Karpas-422 (cell line): ENCODE results near the gene GLS. TPM values are rescaled to one million over a fixed set of nuclear protein-coding genes. Genes with fewer than 3 reads are reported as not detected.

Experiments
- DNase-seq: peaks from one replicate; pipeline ENCODE4 v3.0.0-alpha.2; 2015
- H2AFZ ChIP-seq: fragments of 200-600 bp; sonication (generic); 2 replicates; pipeline ENCODE4 v1.6.1; 2014; ENCODE audit warnings: antibody characterized with exemption, low read length, mixed read lengths
- H3K27ac ChIP-seq: fragments of 200-600 bp; sonication (generic); 2 replicates; pipeline ENCODE4 v1.5.1; 2014; ENCODE audit warnings: mild to moderate bottlenecking, low read length, moderate library complexity
- H3K27me3 ChIP-seq: fragments of 200-600 bp; sonication (generic); 2 replicates; pipeline ENCODE4 v1.6.1; 2014; ENCODE audit warnings: low read length, mixed read lengths
- H3K36me3 ChIP-seq: fragments of 200-600 bp; sonication (generic); 2 replicates; pipeline ENCODE4 v1.6.1; 2014; ENCODE audit warnings: low read length, mixed read lengths; ENCODE audit not compliant: insufficient read depth
- H3K4me1 ChIP-seq: fragments of 200-600 bp; sonication (generic); 2 replicates; pipeline ENCODE4 v1.6.1; 2014; ENCODE audit warnings: mild to moderate bottlenecking, low read length, mixed read lengths
- H3K4me2 ChIP-seq: fragments of 200-600 bp; sonication (generic); 2 replicates; pipeline ENCODE4 v1.6.1; 2014; ENCODE audit warnings: low read length, low read depth, mild to moderate bottlenecking; ENCODE audit not compliant: poor library complexity, severe bottlenecking
- H3K4me3 ChIP-seq: fragments of 200-600 bp; sonication (generic); 2 replicates; pipeline ENCODE4 v1.5.1; 2014; ENCODE audit warnings: mild to moderate bottlenecking, antibody characterized with exemption, low read length, mixed read lengths
- H3K79me2 ChIP-seq: fragments of 200-600 bp; sonication (generic); 2 replicates; pipeline ENCODE4 v1.6.1; 2014; ENCODE audit warnings: mild to moderate bottlenecking, low read length, mixed read lengths
- H3K9ac ChIP-seq: fragments of 200-600 bp; sonication (generic); 2 replicates; pipeline ENCODE4 v1.6.0; 2014; ENCODE audit warnings: low read length
- H3K9me2 ChIP-seq: fragments of 200-600 bp; sonication (generic), shearing (Covaris generic); replicated peaks from 2 replicates; pipeline ENCODE4 v1.6.0; 2014; ENCODE audit warnings: mild to moderate bottlenecking, low read length, moderate library complexity; ENCODE audit not compliant: insufficient read depth
- H3K9me3 ChIP-seq: fragments of 300-700, 200-600 bp; sonication (generic); 2 replicates; pipeline ENCODE4 v1.6.1; 2014; ENCODE audit warnings: low read length, mixed read lengths
- H4K20me1 ChIP-seq: fragments of 200-600 bp; sonication (generic); 2 replicates; pipeline ENCODE4 v1.6.1; 2014; ENCODE audit warnings: mild to moderate bottlenecking, antibody characterized with exemption, low read length, low read depth; ENCODE audit not compliant: insufficient read depth
- total RNA-seq: library from RNA; depleted of rRNA; stranded (reverse); fragments of >200 nt; shearing (Covaris generic); gene quantifications from 2 replicates; pipeline ENCODE4 v1.2.3, GENCODE V29; 2014; ENCODE audit warnings: low replicate concordance

GLS gene
- total RNA-seq, 1 experiment from 2014 or later = 283 TPM

DNA sequence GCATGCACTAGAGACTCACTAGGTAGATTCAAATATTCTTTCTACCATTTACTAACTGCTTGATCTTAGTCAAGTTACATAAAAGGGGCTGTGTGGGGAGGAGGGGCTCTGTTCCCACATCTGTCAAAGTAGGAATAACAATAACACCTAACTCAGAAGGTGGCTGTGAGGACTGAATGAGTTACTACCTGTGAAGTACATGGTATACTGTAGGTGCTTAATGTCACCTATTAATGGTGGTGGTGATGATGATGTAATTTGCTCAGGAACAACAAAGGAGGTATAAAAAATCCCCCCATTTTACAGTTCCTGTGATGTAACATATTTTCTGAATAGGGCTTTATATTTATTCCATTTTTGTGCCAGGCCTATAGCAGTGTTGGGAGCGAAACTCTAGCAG, 92.6 kb downstream of the GLS start:
- Histone ChIP-seq H3K27ac (no peak overlapping the region), H3K36me3 (peaks cover 55% of the 10 kb centered on the region), H3K4me1 (no peaks in the 10 kb centered on the region), H3K9me3 (no peaks in the 10 kb centered on the region), H3K4me2 (no peak overlapping the region), H4K20me1 (no peaks in the 10 kb centered on the region), H3K79me2 (no peaks in the 10 kb centered on the region), H3K9ac (no peak overlapping the region), H2AFZ (no peak overlapping the region), H3K4me3 (no peak overlapping the region), H3K9me2 (no peaks in the 10 kb centered on the region), H3K27me3 (no peaks in the 10 kb centered on the region)
- no peak for DNase-seq

DNA sequence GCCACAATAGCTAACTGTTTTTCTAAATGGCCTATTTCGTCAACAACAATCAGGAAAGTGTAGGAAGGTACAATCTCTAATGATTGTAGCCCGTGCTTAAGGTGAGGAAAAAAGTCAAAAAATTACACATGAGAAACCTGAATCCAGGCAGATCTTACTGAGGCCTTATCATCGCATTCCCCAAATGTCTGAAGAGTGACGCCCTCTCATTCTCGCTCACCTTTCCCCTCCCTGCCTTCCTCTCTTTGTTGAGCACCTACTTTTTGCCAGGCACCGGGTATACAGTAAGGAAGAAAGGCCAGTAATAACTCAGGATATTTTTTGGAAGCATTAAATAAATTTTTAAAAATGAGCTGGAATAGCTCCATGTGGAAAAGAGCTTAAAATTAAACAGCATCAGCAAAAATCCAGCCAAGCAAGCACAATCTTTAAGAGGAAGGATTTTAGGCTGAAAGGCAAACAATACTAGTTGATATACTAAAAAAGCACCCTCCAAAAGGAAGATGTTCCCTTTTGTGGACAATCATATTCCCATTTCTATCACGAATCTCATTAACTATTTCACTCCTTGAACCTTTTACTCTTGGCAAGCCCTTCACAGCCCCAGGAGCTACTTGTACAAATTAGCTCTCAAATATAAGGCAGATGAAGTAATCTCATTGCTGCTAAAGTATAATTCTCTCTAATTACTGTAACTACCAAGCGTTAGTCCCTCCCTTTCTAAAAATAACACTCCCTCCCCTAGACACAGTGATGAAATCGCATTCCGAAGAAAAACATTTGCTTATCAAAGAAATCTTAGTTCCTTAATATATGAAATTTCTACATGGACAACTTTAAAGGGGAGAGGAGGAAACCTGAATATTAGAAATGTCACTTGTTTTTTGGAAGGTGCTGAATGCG, 93.4 kb downstream of the GLS start:
- Histone ChIP-seq H3K27ac (no peak overlapping the region), H4K20me1 (no peaks in the 10 kb centered on the region), H3K4me2 (no peak overlapping the region)

DNA sequence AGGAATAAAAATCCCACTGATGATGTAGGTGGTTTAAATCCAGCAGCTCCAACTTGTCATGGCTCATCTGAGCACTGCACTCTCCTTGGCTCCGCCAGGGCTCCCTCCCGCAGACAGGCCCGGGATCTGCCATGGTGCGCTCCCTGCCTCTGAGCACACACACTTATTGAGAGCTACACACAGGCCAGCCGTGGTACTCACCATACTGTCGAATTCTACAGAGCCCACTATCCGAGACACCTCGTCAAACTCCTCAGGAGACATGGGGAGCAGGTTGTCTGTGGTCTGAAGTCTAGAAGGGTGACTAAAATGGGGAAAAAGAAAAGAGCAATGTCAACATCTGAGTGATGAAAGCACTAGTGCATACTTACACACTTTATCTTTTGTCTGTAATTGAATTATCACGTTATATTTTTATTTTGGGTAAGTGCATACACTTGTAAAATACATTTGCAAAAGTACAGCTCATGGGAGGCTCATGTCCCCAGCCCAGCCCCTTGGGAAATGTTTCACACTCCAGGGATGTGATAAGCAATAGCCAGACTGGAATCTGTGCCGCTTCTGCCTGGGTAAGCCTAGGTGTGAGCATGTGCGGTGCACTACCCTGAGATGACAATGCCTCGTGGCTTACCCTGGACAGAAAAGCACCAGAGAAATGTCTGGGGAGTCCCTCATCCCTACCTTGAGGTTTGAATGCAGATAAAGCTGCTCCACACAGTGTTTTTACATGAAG, 94.2 kb downstream of the GLS start:
- H3K79me2 ChIP-seq = no peaks in the 10 kb centered on the region
- no peaks in the 10 kb centered on the region for H3K9me3 ChIP-seq
- H3K9me2 ChIP-seq = no peaks in the 10 kb centered on the region
- H3K36me3 ChIP-seq = peaks cover 55% of the 10 kb centered on the region
- no peak for DNase-seq
- no peaks in the 10 kb centered on the region for H3K27me3 ChIP-seq
- no peak overlapping the region for H3K4me2 ChIP-seq
- no peaks in the 10 kb centered on the region for H4K20me1 ChIP-seq
- H2AFZ ChIP-seq = no peak overlapping the region
- no peak overlapping the region for H3K9ac ChIP-seq
- no peaks in the 10 kb centered on the region for H3K4me1 ChIP-seq
- H3K27ac ChIP-seq = no peak overlapping the region
- no peak overlapping the region for H3K4me3 ChIP-seq

More for the DNA sequence above, 93.4 kb downstream of the GLS start:
- no peaks in the 10 kb centered on the region for H3K27me3 ChIP-seq
- H3K4me3 ChIP-seq = no peak overlapping the region
- H3K36me3 ChIP-seq = peaks cover 56% of the 10 kb centered on the region
- H3K4me1 ChIP-seq = no peaks in the 10 kb centered on the region
- no peaks in the 10 kb centered on the region for H3K9me3 ChIP-seq
- H3K9ac ChIP-seq = no peak overlapping the region
- no peak overlapping the region for H2AFZ ChIP-seq
- DNase-seq = no peak
- no peaks in the 10 kb centered on the region for H3K9me2 ChIP-seq
- H3K79me2 ChIP-seq = no peaks in the 10 kb centered on the region

DNA sequence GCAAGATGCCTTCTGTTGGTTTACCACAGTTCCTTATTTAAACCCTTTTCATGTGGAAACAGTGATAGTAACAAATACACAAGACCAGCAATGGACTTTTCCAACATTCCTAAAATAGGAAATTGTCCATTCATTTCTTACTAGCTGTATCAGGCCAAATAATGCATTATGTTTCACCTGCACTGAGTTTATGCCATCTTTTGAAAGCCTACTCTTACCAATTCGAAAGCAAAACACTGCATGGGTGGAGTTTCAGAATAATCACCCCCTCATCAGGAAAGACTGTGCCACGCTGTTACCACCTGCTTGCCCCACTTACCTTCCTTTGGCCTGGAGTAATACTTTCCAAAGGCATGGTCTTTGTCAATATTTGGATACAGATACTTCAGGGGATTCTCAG, 95.9 kb downstream of the GLS start:
- no peaks in the 10 kb centered on the region for H3K4me1 ChIP-seq
- no peak overlapping the region for H3K9ac ChIP-seq
- no peak overlapping the region for H2AFZ ChIP-seq
- H3K79me2 ChIP-seq = no peaks in the 10 kb centered on the region
- no peak overlapping the region for H3K4me2 ChIP-seq
- no peaks in the 10 kb centered on the region for H4K20me1 ChIP-seq
- no peaks in the 10 kb centered on the region for H3K27me3 ChIP-seq
- H3K4me3 ChIP-seq = no peak overlapping the region
- no peaks in the 10 kb centered on the region for H3K9me2 ChIP-seq
- DNase-seq = no peak
- no peak overlapping the region for H3K27ac ChIP-seq
- H3K36me3 ChIP-seq = peaks cover 54% of the 10 kb centered on the region; the same call in 1 of the 2 replicates
- no peaks in the 10 kb centered on the region for H3K9me3 ChIP-seq

DNA sequence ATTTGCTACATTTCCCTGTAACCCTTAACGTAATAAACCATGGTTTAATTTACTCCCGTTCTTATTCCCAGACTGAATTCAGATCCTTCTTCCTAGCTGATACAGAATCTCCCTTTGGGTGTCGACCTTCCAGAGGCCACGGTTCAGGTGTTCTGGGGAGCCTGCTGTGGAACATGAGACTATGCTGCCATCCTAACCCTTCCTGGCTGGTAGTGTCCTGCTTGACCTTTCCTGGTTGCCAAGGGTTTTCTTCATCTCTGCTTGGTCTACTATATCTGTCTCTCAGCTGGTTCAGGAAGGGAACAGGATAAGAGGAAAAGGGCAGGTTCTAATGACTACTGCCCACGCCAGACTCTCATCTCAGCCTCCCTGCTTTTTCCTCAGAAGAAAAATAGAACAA, 96.9 kb downstream of the GLS start:
- H3K4me3 ChIP-seq = no peak overlapping the region
- no peak overlapping the region for H3K4me2 ChIP-seq
- no peaks in the 10 kb centered on the region for H3K9me3 ChIP-seq
- H3K4me1 ChIP-seq = no peaks in the 10 kb centered on the region
- H3K27ac ChIP-seq = no peak overlapping the region
- no peak for DNase-seq
- H3K27me3 ChIP-seq = no peaks in the 10 kb centered on the region
- no peaks in the 10 kb centered on the region for H4K20me1 ChIP-seq
- peaks cover 60% of the 10 kb centered on the region; the same call in 1 of the 2 replicates for H3K36me3 ChIP-seq
- H3K9ac ChIP-seq = no peak overlapping the region
- H2AFZ ChIP-seq = no peak overlapping the region
- H3K79me2 ChIP-seq = no peaks in the 10 kb centered on the region
- H3K9me2 ChIP-seq = no peaks in the 10 kb centered on the region

DNA sequence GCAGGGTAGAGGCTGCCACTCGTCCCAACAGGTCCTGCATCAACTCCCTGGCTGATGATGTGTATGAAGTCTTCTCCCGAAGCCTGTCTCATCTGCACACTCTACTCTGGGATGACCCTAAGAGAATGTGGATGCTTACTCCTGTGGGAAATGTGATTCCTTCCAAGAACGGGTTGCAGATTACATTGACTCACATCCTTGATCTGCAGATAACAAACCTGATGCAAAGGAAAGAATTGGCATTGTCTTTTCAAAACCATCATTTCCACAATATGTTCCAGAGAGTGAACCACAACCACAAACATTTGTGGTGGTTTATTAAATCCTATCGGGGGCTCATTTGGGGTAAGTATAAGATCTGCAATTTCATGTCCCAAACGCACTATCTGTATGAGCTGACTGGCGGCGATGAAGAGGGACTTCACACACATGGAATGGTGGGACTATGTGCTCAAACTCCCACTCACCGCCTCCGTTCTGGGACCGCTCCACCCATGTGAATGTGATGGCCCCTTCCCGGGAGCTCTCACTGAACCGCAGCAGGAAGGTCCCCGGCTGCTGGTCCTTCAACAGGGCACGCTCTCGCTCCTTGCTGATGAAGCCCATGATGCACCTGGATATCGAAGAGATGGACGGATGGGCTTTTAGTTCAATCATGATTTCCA, 97.9 kb downstream of the GLS start:
- H3K27me3 ChIP-seq = no peaks in the 10 kb centered on the region
- no peaks in the 10 kb centered on the region for H4K20me1 ChIP-seq
- no peak overlapping the region for H3K27ac ChIP-seq
- H3K9ac ChIP-seq = no peak overlapping the region
- peaks cover 57% of the 10 kb centered on the region; the same call in 1 of the 2 replicates for H3K36me3 ChIP-seq
- H2AFZ ChIP-seq = no peak overlapping the region
- no peak for DNase-seq
- H3K4me2 ChIP-seq = no peak overlapping the region
- H3K4me1 ChIP-seq = no peaks in the 10 kb centered on the region
- H3K9me3 ChIP-seq = no peaks in the 10 kb centered on the region
- H3K4me3 ChIP-seq = no peak overlapping the region
- H3K9me2 ChIP-seq = no peaks in the 10 kb centered on the region
- H3K79me2 ChIP-seq = no peaks in the 10 kb centered on the region

DNA sequence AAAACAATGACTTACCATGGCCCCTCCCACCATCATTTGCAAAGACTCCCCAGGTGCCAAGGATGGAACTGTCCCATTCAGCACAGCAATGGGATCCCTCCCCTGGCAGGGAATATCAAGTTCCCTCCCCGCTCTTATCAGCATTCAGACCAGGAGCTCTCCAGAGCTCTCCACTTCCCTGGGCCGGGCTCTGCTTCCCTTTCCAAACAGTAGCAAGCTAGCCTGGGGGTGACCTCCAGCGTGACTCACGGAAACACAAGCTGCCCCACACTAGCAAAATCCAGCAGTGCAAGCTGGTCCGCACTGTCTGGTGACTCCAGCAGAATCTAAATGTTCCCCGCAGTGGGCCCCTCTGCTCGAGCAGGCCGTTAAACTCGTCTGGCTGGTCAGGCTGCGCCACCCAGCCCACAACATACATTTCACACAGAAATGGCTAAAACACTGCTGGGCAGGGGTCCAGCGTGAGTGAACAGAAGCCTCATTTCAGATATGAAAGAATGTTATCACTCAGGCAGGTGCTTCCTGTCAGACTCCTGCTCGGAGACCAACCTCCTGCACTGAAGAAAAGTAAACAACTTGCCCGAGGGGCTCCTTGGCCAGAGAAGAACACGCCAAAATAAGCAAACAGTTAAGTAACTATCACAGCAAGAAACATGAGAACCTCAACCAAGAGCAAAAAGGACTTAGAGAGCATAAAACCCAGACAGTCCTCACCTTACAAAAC, 99.4 kb downstream of the GLS start:
- Histone ChIP-seq H3K9ac (no peak overlapping the region), H3K4me2 (no peak overlapping the region), H3K9me3 (no peaks in the 10 kb centered on the region), H3K4me1 (no peaks in the 10 kb centered on the region), H4K20me1 (no peaks in the 10 kb centered on the region), H3K36me3 (peaks cover 51% of the 10 kb centered on the region; the same call in 1 of the 2 replicates), H3K27ac (no peak overlapping the region), H3K27me3 (no peaks in the 10 kb centered on the region), H2AFZ (no peak overlapping the region), H3K9me2 (no peaks in the 10 kb centered on the region), H3K4me3 (no peak overlapping the region), H3K79me2 (no peaks in the 10 kb centered on the region)
- DNase-seq = no peak
